ENCODE data around the gene CEP78.
A peak's percentile ranks its signal among the peaks of the same experiment; 100 is the strongest.
"Not testable (repeated sequence)": the region's sequence is repeated elsewhere in the genome, so short reads cannot be mapped to it uniquely, and the experiment has no call there.

Gene CEP78

GRCh38 chr9:78235762-78236550 lies at the start of gene CEP78:
CEP78 (plus strand) TSS chr9:78236075; CDS start chr9:78236351, 276 bp downstream.
- peak within 1 kb of the TSS in 20 of 21 experiments; percentile 49 to 87 (median 79) for H3K27ac ChIP-seq
- peak within 1 kb of the TSS; percentile 61 to 97 (median 73) for H3K4me3 ChIP-seq

GRCh38 chr9:78187763-78188484 lies 48.0 kb upstream of the CEP78 start:
- Histone ChIP-seq H3K27ac (peak overlapping the region in 3 of 21 experiments; percentile 21 to 32 (median 29)), H3K4me3 (no peak overlapping the region)

- Histone ChIP-seq H3K27ac (peak overlapping the region in 2 of 21 experiments; percentile 21 to 32), H3K4me3 (no peak overlapping the region)
Measured at GRCh38 chr9:78188594-78188993, 47.3 kb upstream of the CEP78 start.

GRCh38 chr9:78189001-78189400 lies 46.9 kb upstream of the CEP78 start:
- Histone ChIP-seq H3K27ac (peak overlapping the region in 2 of 21 experiments; percentile 16 to 32), H3K4me3 (no peak overlapping the region)

GRCh38 chr9:78189461-78189860 lies 46.4 kb upstream of the CEP78 start:
- Histone ChIP-seq H3K27ac (peak overlapping the region in 1 of 21 experiments; percentile 16), H3K4me3 (no peak overlapping the region)

- Histone ChIP-seq H3K27ac (no peak overlapping the region), H3K4me3 (no peak overlapping the region)
Measured at GRCh38 chr9:78191931-78192330, 43.9 kb upstream of the CEP78 start.

- Histone ChIP-seq H3K4me3 (no peak overlapping the region), H3K27ac (peak overlapping the region in 1 of 21 experiments; percentile 64)
Measured at GRCh38 chr9:78196258-78196657, 39.6 kb upstream of the CEP78 start.

GRCh38 chr9:78201158-78201777 lies 34.6 kb upstream of the CEP78 start:
- peak overlapping the region in 6 of 21 experiments; percentile 11 to 81 (median 65) for H3K27ac ChIP-seq

GRCh38 chr9:78207319-78207718 lies 28.6 kb upstream of the CEP78 start:
- Histone ChIP-seq H3K27ac (no peak overlapping the region), H3K4me3 (no peak overlapping the region)

More at GRCh38 chr9:78201158-78201777, 34.6 kb upstream of the CEP78 start:
- not testable (repeated sequence) for H3K4me3 ChIP-seq

GRCh38 chr9:78207901-78208300 lies 28.0 kb upstream of the CEP78 start:
- Histone ChIP-seq H3K27ac (no peak overlapping the region), H3K4me3 (no peak overlapping the region)

GRCh38 chr9:78209127-78209526 lies 26.7 kb upstream of the CEP78 start:
- no peak overlapping the region for H3K27ac ChIP-seq
- H3K4me3 ChIP-seq: no peak overlapping the region

GRCh38 chr9:78210841-78211301 lies 25.0 kb upstream of the CEP78 start:
- Histone ChIP-seq H3K4me3 (no peak overlapping the region), H3K27ac (peak overlapping the region in 2 of 21 experiments; percentile 52 to 59)

- H3K4me3 ChIP-seq: no peak overlapping the region
- no peak overlapping the region for H3K27ac ChIP-seq
Measured at GRCh38 chr9:78212868-78213267, 23.0 kb upstream of the CEP78 start.

GRCh38 chr9:78213712-78214111 lies 22.2 kb upstream of the CEP78 start:
- no peak overlapping the region for H3K4me3 ChIP-seq
- no peak overlapping the region for H3K27ac ChIP-seq

GRCh38 chr9:78214492-78214891 lies 21.4 kb upstream of the CEP78 start:
- Histone ChIP-seq H3K27ac (no peak overlapping the region), H3K4me3 (no peak overlapping the region)

- Histone ChIP-seq H3K27ac (no peak overlapping the region), H3K4me3 (no peak overlapping the region)
Measured at GRCh38 chr9:78215706-78216105, 20.2 kb upstream of the CEP78 start.

- no peak overlapping the region for H3K4me3 ChIP-seq
- no peak overlapping the region for H3K27ac ChIP-seq
Measured at GRCh38 chr9:78218890-78219289, 17.0 kb upstream of the CEP78 start.

GRCh38 chr9:78221425-78221824 lies 14.4 kb upstream of the CEP78 start:
- Histone ChIP-seq H3K27ac (no peak overlapping the region), H3K4me3 (no peak overlapping the region)

- not testable (repeated sequence) for H3K27ac ChIP-seq, H3K4me3 ChIP-seq
Measured at GRCh38 chr9:78221841-78222240, 14.0 kb upstream of the CEP78 start.

- Histone ChIP-seq H3K27ac (no peak overlapping the region), H3K4me3 (no peak overlapping the region)
Measured at GRCh38 chr9:78230761-78231160, 5.1 kb upstream of the CEP78 start.

All from skin epidermis (tissue), 12 donors.